ENCODE results near the gene VWA8.
"Not testable (repeated sequence)": the region's sequence is repeated elsewhere in the genome, so short reads cannot be mapped to it uniquely, and the experiment has no call there.

The VWA8 gene

GRCh38 chr13:41571817-41572340, 389.0 kb downstream of the VWA8 start:
- DNase-seq = not testable (repeated sequence)

GRCh38 chr13:41568972-41569351, 391.9 kb downstream of the VWA8 start:
- DNase-seq = no peak

- no peak for DNase-seq
These were observed 392.6 kb downstream of the VWA8 start for GRCh38 chr13:41568143-41568971.

GRCh38 chr13:41567363-41567762, 393.5 kb downstream of the VWA8 start:
- DNase-seq = no peak

DNA sequence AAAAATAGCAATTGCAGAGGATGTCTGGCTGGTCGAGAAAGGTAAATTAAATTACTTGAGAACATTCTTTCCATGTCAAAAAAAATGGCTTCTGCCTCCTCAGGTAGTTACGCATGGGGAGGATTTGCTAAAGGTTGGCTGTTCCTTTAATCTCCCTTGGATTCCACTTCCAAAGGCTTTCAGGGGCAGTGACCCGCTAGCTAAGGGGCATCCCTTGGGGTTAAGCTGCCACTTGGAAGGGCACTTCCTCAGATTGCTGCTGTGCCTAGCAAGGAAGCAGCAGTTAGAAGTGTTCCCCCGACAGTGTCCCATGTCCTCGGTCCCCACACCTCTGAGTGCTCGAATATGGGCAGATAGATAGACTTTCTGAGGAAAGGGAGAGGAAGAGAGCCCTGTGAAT, 395.1 kb downstream of the VWA8 start:
- DNase-seq = no peak

- no peak for DNase-seq
These were observed 395.7 kb downstream of the VWA8 start for GRCh38 chr13:41565216-41565615.

- DNase-seq = no peak
These were observed 396.9 kb downstream of the VWA8 start for GRCh38 chr13:41563984-41564365.

DNA sequence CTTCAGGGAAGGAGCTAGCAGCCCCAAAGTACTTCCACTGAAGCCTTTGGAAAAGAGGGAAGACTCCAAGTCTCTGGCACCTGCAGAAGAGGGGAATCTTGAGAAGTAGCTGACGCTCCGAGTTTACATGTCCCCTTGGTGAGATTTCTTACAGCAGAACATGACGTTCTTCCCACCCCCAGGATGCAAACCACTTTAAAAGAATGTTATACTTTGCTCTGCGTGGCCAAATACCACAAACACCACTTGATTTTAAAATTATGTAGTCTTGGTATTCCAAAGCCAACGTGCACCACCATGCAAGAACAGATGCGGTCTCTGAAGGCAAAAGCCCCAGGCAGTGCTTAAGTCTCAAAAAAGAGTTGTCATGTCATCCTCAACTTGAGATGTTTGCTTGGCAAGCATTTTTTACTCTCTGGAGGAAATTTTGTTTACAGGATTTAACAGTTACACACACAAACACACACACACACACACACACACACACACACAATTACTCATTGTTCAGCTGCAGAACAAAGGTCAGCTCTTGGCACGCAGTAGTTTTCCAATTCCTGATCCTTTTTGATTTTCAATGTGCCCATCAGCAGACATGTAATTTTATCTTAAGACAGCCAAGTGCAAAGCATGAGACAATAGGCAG, 397.4 kb downstream of the VWA8 start:
- DNase-seq = no peak

GRCh38 chr13:41562541-41563178, 398.2 kb downstream of the VWA8 start:
- DNase-seq = no peak

DNA sequence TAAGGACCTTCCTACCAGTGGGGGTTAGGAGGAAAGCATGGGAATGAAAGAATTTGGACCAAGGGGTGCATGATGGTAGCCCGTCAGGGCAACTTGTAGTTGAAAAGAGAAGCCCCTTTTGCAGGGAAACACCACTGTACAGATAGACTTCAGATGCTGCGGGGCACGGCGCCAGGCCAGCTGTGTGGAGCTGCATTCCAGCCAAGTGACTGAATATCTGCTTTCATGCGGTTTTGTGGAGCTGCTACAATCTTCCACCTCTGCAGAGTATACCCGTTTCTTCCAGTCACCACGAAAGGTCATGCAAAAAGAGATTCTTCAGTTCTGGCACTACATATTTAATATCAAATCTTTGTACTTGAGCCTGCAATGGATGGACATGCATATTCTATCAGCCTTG, 398.8 kb downstream of the VWA8 start:
- no peak for DNase-seq

GRCh38 chr13:41561170-41561569, 399.7 kb downstream of the VWA8 start:
- no peak for DNase-seq

DNA sequence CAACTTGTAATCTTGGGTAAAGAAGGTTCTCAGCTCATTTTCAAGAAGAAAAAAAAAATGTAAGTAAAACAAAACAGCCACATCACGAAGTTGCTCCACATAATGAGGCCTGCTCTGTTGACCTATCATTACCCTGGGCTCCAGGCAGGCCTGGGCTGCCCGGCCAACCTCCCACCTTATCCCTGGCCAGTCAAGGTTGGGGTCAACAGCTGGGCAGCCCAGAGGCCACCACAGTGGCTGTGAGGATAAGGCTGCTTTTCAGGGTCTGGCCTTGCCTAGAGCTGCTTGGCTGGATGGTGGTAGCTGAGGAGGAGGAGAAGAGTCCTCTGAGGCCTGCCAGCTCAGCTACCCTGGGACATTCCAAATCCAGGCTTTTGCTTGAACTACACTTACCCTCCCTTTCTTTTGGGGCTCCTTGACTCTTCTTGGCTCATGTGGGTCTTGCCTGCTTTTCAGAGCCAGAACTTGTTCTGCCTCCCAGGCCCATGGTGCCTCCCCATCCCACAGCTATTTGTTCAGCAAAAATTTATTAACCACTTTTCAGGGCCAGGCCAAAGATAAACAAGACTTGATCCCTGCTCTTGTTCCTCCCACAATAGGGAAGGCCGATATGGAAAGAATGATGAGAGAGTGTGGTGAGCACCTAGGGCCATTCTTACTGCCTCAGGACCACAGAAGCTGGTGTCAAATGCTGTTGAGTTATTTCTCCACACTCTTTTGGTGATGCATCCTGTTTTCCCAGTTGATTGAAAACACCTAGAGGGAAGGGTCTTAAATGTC, 401.9 kb downstream of the VWA8 start:
- DNase-seq = no peak

- DNase-seq = no peak
These were observed 403.2 kb downstream of the VWA8 start for GRCh38 chr13:41557719-41558118.

DNA sequence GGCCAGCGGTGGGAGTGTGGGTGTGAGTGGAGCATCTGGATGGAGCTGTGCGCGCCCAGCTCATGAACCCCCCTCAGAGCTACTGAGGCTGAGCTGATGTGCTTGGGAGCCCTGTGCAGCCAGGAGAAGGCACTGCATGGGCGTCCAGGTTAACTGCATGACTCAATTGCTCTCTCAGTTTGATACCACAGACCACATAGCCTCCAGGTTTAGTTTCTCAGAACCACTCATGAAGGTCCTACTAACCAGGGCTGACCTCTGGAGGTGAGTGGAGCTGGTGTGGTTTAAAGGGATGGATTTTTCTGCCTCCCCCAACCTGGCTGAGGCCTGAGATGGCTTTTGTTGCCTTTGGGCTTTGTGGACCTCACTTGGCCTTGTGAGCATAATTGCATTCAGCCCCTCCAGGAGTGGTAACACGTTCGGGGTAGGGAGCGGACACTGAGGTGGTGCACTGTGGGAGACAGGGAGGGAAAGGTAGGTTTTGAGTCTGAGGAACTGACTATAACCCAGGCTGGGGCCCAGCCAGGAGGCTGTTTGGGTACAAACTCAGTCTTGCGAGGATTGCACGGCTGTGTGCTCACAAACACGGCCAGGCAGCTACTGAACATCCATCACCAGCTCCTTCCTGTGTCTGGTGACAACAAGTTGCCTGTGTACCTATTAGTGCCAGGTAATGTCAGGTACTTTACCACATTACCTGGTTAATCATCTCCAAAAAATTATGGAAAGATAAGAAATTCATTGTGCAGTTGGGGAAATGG, 406.1 kb downstream of the VWA8 start:
- no peak for DNase-seq

DNA sequence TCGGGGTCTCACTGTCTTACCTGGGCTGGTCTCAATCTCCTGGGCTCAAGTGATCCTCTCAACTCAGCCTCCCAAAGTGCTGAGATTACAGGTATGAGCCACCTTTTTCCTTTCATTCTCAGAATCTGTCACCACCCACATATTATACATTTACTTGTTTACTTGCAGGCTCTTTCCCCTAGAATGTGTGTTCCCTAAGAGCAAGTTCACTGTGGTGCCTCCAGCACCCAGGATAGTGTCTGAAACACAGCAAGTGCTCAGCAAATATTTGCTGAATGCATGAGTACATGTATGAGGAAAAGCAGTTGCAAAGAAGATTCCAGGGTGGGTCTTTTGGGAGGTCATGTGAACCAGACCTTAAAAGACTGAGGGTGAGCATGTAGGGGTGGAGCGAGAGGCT, 406.7 kb downstream of the VWA8 start:
- DNase-seq = no peak

- DNase-seq = no peak
These were observed 408.9 kb downstream of the VWA8 start for GRCh38 chr13:41552031-41552430.

- no peak for DNase-seq
These were observed 410.6 kb downstream of the VWA8 start for GRCh38 chr13:41550276-41550675.

DNA sequence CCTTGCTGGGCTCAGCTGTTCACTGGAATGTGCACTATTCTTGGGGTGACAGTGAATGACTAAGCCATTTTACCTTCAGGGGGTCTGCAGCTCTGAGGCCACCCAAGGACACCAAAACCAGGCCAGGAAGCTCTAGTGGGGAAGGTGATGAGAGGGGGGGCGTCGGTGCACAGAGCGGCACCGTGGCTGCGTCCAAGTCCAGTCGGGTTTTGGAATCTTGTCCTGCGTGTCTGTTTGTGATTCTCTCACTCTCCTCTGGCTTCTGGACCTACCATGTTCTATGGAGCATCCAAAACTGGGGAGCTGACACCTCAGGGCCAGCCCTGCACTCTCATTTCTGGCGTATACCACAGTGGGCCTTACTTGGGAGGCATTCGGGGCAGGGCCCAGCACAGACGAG, 411.4 kb downstream of the VWA8 start:
- no peak for DNase-seq

DNA sequence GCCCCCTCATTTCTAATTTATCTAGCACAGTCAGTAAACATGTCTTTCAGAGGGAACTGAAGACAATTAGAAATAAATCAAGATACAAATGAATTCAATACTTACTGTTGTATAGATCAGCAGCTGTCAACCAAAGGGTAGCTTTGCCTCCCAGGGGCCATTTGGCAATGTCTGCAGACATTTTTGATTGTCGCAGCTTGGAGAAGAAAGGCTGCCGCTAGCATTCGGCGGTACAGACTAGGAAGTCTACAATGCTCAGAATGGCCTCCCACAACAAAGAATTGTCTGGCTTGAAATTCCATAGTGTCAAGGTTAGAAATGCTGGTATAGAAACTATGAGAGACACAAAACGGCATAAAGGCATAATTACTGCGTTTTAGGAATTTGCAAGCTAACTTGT, 412.0 kb downstream of the VWA8 start:
- DNase-seq = no peak

GRCh38 chr13:41548031-41548430, 412.9 kb downstream of the VWA8 start:
- DNase-seq = no peak

- no peak for DNase-seq
These were observed 413.5 kb downstream of the VWA8 start for GRCh38 chr13:41547251-41548000.
